ENCODE measurements around the gene BBIP1.
"Not testable (repeated sequence)": the region's sequence is repeated elsewhere in the genome, so short reads cannot be mapped to it uniquely, and the experiment has no call there.

BBIP1 gene

DNA sequence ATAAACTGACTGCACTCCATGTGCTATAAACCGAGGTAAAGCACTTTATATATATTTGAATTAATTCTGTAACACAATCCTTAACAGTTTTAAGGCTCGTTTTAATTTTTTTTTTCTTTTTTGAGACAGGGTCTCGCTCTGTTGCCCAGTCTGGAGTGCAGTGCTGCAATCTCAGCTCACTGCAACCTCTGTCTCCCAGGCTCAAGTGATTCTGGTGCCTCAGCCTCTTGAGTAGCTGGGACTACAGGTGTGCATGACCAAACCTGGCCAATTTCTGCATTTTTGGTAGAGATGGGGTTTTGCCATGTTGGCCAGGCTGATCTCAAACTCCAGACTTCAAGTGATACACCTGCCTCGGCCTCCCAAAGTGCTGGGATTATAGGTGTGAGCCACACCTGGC is 3.4 kb downstream of the BBIP1 start:
- H3K36me3 ChIP-seq (ENCODE audit: control insufficient read depth in 4 of 4, insufficient read depth in 4 of 4, low read length in 3 of 4); DNase-seq; CTCF ChIA-PET; H3K27me3 ChIP-seq (replicated peaks in 2 of 5; ENCODE audit: control insufficient read depth in 4 of 5, insufficient read depth in 5 of 5, low read length in 4 of 5); POLR2A ChIA-PET; H3K27ac ChIP-seq (ENCODE audit: insufficient read depth in 1 of 2, low read depth in 1 of 2, low read length in 2 of 2, poor library complexity in 1 of 2, severe bottlenecking in 2 of 2); H3K4me3 ChIP-seq (ENCODE audit: control insufficient read depth in 1 of 7, extremely low read depth in 1 of 7, insufficient read depth in 4 of 7, low read depth in 2 of 7, low read length in 6 of 7); H3K9me3 ChIP-seq (ENCODE audit: control extremely low read depth in 1 of 5, control insufficient read depth in 4 of 5, insufficient read depth in 2 of 5, low read depth in 1 of 5, low read length in 4 of 5): not testable (repeated sequence)
- H3K4me1 ChIP-seq (ENCODE audit: control extremely low read depth in 1 of 4, control insufficient read depth in 4 of 4, insufficient read depth in 4 of 4, low read length in 3 of 4) = peaks cover 7 to 13% (median 8%) of the 10 kb centered on the region in 4 experiments
- WGBS (ENCODE audit: insufficient coverage) = 100% methylated on average over 3 of the region's 4 CpGs

DNA sequence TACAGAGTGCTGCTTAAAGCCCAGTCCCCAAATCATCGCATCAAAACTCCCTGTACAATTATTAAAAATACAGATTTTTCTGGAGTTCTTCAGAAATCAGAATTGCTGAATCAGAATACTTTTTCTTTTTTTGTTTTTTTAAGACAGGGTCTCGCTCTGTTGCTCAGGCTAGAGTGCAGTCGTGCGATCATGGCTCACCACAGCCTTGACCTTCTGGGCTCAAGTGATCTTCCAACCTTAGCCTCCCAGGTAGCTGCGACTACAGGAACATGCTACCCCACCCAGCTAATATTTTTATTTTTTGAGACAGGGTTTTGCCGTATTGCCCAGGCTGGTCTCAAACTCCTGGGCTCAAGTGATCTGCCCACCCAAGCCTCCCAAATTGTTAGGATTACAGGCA is 3.9 kb downstream of the BBIP1 start:
- H3K27me3 ChIP-seq (replicated peaks in 2 of 5; ENCODE audit: control insufficient read depth in 4 of 5, insufficient read depth in 5 of 5, low read length in 4 of 5) = no peaks in the 10 kb centered on the region
- ChIA-PET CTCF (interaction anchor here (1.1 kb wide), 1 partner anchor 307 kb away, joined by 4 read pairs; no protein-coding TSS in a partner anchor), POLR2A (no interaction called here)
- H3K9me3 ChIP-seq (ENCODE audit: control extremely low read depth in 1 of 5, control insufficient read depth in 4 of 5, insufficient read depth in 2 of 5, low read depth in 1 of 5, low read length in 4 of 5) = no peaks in the 10 kb centered on the region
- WGBS (ENCODE audit: insufficient coverage) = 94% methylated on average over 5 of the region's 6 CpGs
- peaks cover 0 to 4% (median 0%) of the 10 kb centered on the region in 4 experiments for H3K36me3 ChIP-seq (ENCODE audit: control insufficient read depth in 4 of 4, insufficient read depth in 4 of 4, low read length in 3 of 4)
- H3K27ac ChIP-seq (ENCODE audit: insufficient read depth in 1 of 2, low read depth in 1 of 2, low read length in 2 of 2, poor library complexity in 1 of 2, severe bottlenecking in 2 of 2) = no peak overlapping the region
- H3K4me3 ChIP-seq (ENCODE audit: control insufficient read depth in 1 of 7, extremely low read depth in 1 of 7, insufficient read depth in 4 of 7, low read depth in 2 of 7, low read length in 6 of 7) = no peak overlapping the region
- H3K4me1 ChIP-seq (ENCODE audit: control extremely low read depth in 1 of 4, control insufficient read depth in 4 of 4, insufficient read depth in 4 of 4, low read length in 3 of 4) = peaks cover 7 to 13% (median 8%) of the 10 kb centered on the region in 4 experiments
- DNase-seq = no peak

DNA sequence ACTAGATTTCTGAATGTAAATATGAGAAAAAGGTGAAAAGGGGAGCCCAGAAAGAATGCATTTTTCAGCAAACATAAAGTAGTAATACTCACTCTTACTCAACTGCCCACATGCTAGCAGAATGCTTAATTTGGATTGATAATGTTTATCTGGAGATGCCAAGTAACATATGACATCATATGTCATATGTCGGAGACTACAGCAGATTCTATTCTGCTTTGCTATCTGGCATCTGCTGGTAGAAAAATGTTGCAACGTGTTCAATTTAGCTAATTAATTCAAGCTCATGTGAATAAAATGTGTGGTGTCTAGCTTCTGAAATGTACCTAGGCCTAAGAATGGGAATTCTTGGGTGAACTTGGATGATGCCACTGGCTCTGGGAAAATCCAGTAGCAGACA is 4.5 kb downstream of the BBIP1 start:
- H3K9me3 ChIP-seq (ENCODE audit: control extremely low read depth in 1 of 5, control insufficient read depth in 4 of 5, insufficient read depth in 2 of 5, low read depth in 1 of 5, low read length in 4 of 5) = no peaks in the 10 kb centered on the region
- H3K27me3 ChIP-seq (replicated peaks in 2 of 5; ENCODE audit: control insufficient read depth in 4 of 5, insufficient read depth in 5 of 5, low read length in 4 of 5) = no peaks in the 10 kb centered on the region
- peaks cover 7 to 13% (median 8%) of the 10 kb centered on the region in 4 experiments for H3K4me1 ChIP-seq (ENCODE audit: control extremely low read depth in 1 of 4, control insufficient read depth in 4 of 4, insufficient read depth in 4 of 4, low read length in 3 of 4)
- ChIA-PET CTCF (interaction anchor here (1.1 to 1.4 kb wide), 3 partner anchors 15 to 306 kb away, joined by 3 to 4 read pairs (median 3); no protein-coding TSS in a partner anchor), POLR2A (no interaction called here)
- DNase-seq = no peak
- no peak overlapping the region for H3K27ac ChIP-seq (ENCODE audit: insufficient read depth in 1 of 2, low read depth in 1 of 2, low read length in 2 of 2, poor library complexity in 1 of 2, severe bottlenecking in 2 of 2)
- WGBS (ENCODE audit: insufficient coverage) = 100% methylated on average over 1 of the region's 2 CpGs
- H3K36me3 ChIP-seq (ENCODE audit: control insufficient read depth in 4 of 4, insufficient read depth in 4 of 4, low read length in 3 of 4) = peaks cover 0 to 4% (median 0%) of the 10 kb centered on the region in 4 experiments
- no peak overlapping the region for H3K4me3 ChIP-seq (ENCODE audit: control insufficient read depth in 1 of 7, extremely low read depth in 1 of 7, insufficient read depth in 4 of 7, low read depth in 2 of 7, low read length in 6 of 7)

DNA sequence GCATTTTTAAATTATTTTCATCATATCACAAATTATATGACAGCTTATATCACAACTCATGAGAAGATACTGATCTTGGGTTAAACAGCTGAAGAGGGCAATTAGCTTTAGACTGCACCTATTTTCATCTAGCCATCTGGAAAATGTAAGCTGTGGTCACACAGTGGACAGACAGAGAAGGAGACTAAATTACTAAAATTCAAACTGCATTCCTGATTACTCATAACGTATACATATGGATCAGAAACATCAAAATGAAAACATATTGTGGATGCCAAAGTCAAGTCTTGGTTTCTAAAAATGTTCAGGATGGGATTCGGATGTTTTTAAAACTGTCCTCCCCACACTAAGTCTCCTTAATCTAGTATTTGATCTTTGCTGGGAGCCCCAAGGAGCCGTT is 6.6 kb downstream of the BBIP1 start:
- DNase-seq = no peak
- Histone ChIP-seq H3K27ac (ENCODE audit: insufficient read depth in 1 of 2, low read depth in 1 of 2, low read length in 2 of 2, poor library complexity in 1 of 2, severe bottlenecking in 2 of 2) (no peak overlapping the region), H3K27me3 (replicated peaks in 2 of 5; ENCODE audit: control insufficient read depth in 4 of 5, insufficient read depth in 5 of 5, low read length in 4 of 5) (no peaks in the 10 kb centered on the region), H3K9me3 (ENCODE audit: control extremely low read depth in 1 of 5, control insufficient read depth in 4 of 5, insufficient read depth in 2 of 5, low read depth in 1 of 5, low read length in 4 of 5) (no peaks in the 10 kb centered on the region), H3K36me3 (ENCODE audit: control insufficient read depth in 4 of 4, insufficient read depth in 4 of 4, low read length in 3 of 4) (peaks cover 0 to 4% (median 0%) of the 10 kb centered on the region in 4 experiments), H3K4me1 (ENCODE audit: control extremely low read depth in 1 of 4, control insufficient read depth in 4 of 4, insufficient read depth in 4 of 4, low read length in 3 of 4) (peaks cover 0 to 4% (median under 1%) of the 10 kb centered on the region in 4 experiments), H3K4me3 (ENCODE audit: control insufficient read depth in 1 of 7, extremely low read depth in 1 of 7, insufficient read depth in 4 of 7, low read depth in 2 of 7, low read length in 6 of 7) (no peak overlapping the region)
- CTCF ChIA-PET = interaction anchor here (0.8 to 1.4 kb wide), 3 partner anchors 17 to 316 kb away, joined by 3 to 4 read pairs (median 3); no protein-coding TSS in a partner anchor
- 100% methylated on average over 2 of the region's 3 CpGs for WGBS (ENCODE audit: insufficient coverage)
- POLR2A ChIA-PET = interaction anchor here (0.7 to 1.4 kb wide), 2 partner anchors 10 to 156 kb away, joined by 3 to 4 read pairs; no protein-coding TSS in a partner anchor

- H3K4me3 ChIP-seq (ENCODE audit: control insufficient read depth in 1 of 7, extremely low read depth in 1 of 7, insufficient read depth in 4 of 7, low read depth in 2 of 7, low read length in 6 of 7) = no peak overlapping the region
- ChIA-PET CTCF (interaction anchor here (0.9 to 1.3 kb wide), 5 partner anchors 9 to 299 kb away, joined by 3 to 7 read pairs (median 3); no protein-coding TSS in a partner anchor), POLR2A (interaction anchor here (0.6 to 1.0 kb wide), 2 partner anchors 9 to 75 kb away, joined by 3 to 4 read pairs; partner anchors contain the start of genes BBIP1 and SHOC2)
- 97% methylated on average over 4 of the region's 4 CpGs for WGBS (ENCODE audit: insufficient coverage)
- H3K27ac ChIP-seq (ENCODE audit: insufficient read depth in 1 of 2, low read depth in 1 of 2, low read length in 2 of 2, poor library complexity in 1 of 2, severe bottlenecking in 2 of 2) = no peak overlapping the region
- H3K36me3 ChIP-seq (ENCODE audit: control insufficient read depth in 4 of 4, insufficient read depth in 4 of 4, low read length in 3 of 4) = peaks cover 0 to 4% (median 1%) of the 10 kb centered on the region in 4 experiments
- H3K9me3 ChIP-seq (ENCODE audit: control extremely low read depth in 1 of 5, control insufficient read depth in 4 of 5, insufficient read depth in 2 of 5, low read depth in 1 of 5, low read length in 4 of 5) = no peaks in the 10 kb centered on the region
- no peak for DNase-seq
- no peaks in the 10 kb centered on the region for H3K4me1 ChIP-seq (ENCODE audit: control extremely low read depth in 1 of 4, control insufficient read depth in 4 of 4, insufficient read depth in 4 of 4, low read length in 3 of 4)
- H3K27me3 ChIP-seq (replicated peaks in 2 of 5; ENCODE audit: control insufficient read depth in 4 of 5, insufficient read depth in 5 of 5, low read length in 4 of 5) = no peaks in the 10 kb centered on the region
These were observed 8.8 kb downstream of the BBIP1 start for GRCh38 chr10:110910138-110910537.

DNA sequence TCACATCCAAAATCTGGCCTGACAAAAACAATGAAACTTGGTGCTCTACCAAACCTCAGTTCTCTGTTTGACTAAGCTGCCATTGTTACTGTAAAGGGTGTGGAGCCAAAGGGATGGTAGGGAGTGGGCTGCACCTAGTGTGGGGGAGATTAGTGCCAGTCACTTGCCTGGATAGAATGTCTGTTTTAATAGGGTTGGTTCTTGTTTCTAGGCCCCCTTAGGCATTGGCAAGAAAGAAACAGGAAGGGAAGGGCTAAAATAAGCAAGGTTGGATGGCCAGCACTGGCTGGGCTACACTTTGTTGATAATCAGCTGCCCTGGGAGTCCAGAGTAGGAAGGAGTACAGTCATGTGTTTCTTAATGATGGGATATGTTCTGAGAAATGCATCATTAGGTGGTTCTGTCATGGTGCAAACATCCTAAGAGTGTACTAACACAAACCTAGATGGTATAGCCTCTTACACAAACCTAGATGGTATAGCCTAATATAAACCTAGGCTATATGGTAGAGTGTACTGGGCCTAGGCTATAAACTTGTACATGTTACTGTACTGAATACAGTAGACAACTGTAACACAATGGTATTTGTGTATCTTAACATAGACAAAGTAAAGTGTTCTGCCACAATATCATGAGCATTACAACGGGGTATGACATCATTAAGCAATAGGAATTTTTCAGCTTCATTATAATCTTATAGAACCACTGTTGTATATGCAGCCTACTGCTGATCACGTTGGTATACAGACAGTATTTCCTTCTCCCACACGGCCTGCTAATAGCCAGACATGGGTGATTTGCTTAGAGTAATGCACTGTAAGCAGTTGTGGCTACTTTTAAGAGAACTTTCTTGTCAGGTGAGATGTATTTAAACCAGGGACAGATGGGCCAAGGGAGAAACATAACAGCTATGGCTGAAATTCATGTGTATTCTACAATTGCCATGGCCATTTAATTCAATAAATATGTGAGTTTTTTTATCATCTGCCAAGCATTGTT is 15.4 kb downstream of the BBIP1 start:
- Histone ChIP-seq H3K9me3 (ENCODE audit: control extremely low read depth in 1 of 5, control insufficient read depth in 4 of 5, insufficient read depth in 2 of 5, low read depth in 1 of 5, low read length in 4 of 5) (no peaks in the 10 kb centered on the region), H3K36me3 (ENCODE audit: control insufficient read depth in 4 of 4, insufficient read depth in 4 of 4, low read length in 3 of 4) (peaks cover 7 to 31% (median 19%) of the 10 kb centered on the region in 4 experiments), H3K27ac (ENCODE audit: insufficient read depth in 1 of 2, low read depth in 1 of 2, low read length in 2 of 2, poor library complexity in 1 of 2, severe bottlenecking in 2 of 2) (no peak overlapping the region), H3K4me3 (ENCODE audit: control insufficient read depth in 1 of 7, extremely low read depth in 1 of 7, insufficient read depth in 4 of 7, low read depth in 2 of 7, low read length in 6 of 7) (no peak overlapping the region), H3K27me3 (replicated peaks in 2 of 5; ENCODE audit: control insufficient read depth in 4 of 5, insufficient read depth in 5 of 5, low read length in 4 of 5) (no peaks in the 10 kb centered on the region), H3K4me1 (ENCODE audit: control extremely low read depth in 1 of 4, control insufficient read depth in 4 of 4, insufficient read depth in 4 of 4, low read length in 3 of 4) (no peaks in the 10 kb centered on the region)
- no peak for DNase-seq
- ChIA-PET CTCF (interaction anchor here (0.9 to 2.0 kb wide), 6 partner anchors 8 to 296 kb away, joined by 3 to 7 read pairs (median 3); no protein-coding TSS in a partner anchor), POLR2A (no interaction called here)
- 92% methylated on average over 2 of the region's 3 CpGs for WGBS (ENCODE audit: insufficient coverage)

Measured in common myeloid progenitor, CD34-positive (primary cell).